ENCODE results near the gene EXOC6.
"Not testable (repeated sequence)": the region's sequence is repeated elsewhere in the genome, so short reads cannot be mapped to it uniquely, and the experiment has no call there.

EXOC6 gene

GRCh38 chr10:92880917-92881316, 32.6 kb downstream of the EXOC6 start:
- DNase-seq = no peak

DNA sequence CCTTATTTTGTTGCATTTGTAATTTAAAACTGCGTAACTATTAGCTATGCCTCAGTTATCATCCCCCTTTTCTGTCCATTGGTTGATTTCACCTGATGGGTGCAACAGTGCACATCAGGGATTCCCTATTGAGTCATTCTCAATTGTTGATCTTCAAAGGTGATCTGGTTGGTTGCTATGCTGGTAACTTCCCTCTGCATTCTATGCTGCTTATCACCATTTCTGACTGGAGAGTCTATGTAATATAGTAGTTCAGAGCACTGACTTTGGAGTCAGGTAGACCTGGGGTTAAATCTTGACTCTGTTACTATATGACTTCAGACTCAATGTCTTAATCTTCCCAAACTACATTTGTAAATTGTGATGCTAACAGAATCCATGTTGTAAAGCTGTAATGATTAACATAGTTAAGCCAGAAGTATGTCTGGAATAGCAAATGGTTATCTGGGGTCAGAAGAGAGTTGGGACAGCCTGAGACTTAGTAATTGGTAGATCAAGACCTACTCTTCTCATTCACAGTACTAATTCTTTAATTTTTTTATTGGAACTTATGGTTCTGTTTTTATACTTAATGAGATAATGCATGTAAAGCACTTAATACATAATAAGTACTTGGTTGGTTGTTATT, 38.1 kb downstream of the EXOC6 start:
- DNase-seq = no peak

DNA sequence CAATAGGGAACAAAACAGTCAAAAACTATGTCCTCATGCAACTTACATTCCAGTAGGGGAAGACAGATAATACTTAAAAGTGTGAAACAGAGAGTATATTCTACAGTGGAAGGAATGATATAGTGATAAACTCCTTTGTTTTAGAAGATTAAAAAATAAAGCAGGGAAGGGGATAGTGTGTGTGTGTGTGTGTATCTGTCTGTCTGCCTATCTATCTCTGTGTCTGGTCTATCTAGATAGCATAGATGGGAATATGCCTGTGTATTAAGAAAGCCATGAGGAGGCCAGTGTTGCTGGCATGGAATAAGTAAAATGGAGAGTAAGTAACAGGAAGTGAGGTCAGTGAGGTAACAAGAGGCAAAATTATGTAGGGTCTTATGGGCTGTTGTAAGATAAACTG, 42.2 kb downstream of the EXOC6 start:
- DNase-seq = no peak

DNA sequence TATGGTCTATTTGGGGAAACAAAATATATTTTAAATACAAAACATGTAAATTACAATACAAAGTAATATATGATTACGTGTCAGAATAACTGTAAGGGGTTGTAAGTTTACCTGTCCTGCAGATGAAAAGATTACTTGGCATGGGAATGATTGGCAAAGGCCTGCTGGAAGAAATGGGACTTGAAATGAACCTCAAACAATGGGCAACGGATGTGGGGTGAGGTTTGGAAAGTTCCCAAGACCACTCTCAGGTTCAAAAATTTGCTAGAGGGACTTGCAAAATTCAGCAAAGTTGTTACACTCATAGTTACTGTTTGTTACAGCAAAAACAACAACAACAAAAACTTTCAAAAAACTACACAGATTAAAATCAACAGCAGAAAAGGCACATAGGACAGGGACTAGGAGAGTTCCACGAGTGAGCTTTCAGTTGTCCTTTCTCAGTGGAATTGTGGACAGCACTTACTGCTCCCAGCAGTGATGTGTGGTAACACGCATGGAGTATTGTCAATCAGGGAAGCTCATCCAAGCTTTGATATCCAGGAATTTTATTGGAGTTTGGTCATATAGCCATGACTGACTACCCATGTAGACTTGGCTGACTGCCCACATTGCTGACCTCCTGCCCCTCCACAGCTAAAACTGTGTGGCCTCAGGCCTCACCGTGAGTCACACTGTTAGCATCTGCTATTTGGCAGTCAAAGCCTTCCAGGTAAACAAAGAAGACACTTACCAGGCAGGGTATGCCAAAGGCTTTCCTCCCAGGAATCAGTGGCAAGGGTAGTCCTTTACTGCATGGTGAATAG, 43.8 kb downstream of the EXOC6 start:
- no peak for DNase-seq

DNA sequence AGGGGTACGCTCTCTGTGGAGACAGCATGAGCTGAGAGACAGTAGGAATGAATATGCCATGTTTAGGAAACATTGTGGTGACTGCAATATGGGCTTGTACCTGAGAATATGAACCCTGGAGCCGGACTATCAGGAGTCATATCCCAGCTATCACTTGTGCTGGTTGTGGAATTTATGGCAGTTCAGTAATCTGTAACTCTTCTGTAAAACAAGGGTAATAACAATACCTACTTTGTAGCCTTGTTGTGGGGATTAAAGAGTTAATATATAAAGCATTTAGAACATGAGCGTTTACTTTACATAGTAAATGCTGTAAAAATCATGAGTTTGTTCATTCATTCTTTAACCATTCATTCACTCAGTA, 44.4 kb downstream of the EXOC6 start:
- DNase-seq = no peak

GRCh38 chr10:92894081-92894655, 45.8 kb downstream of the EXOC6 start:
- DNase-seq = no peak

- no peak for DNase-seq
Measured at GRCh38 chr10:92897916-92898315, 49.6 kb downstream of the EXOC6 start.

- DNase-seq = no peak
Measured at GRCh38 chr10:92901819-92902251, 53.5 kb downstream of the EXOC6 start.

GRCh38 chr10:92903633-92904032, 55.3 kb downstream of the EXOC6 start:
- DNase-seq = no peak

DNA sequence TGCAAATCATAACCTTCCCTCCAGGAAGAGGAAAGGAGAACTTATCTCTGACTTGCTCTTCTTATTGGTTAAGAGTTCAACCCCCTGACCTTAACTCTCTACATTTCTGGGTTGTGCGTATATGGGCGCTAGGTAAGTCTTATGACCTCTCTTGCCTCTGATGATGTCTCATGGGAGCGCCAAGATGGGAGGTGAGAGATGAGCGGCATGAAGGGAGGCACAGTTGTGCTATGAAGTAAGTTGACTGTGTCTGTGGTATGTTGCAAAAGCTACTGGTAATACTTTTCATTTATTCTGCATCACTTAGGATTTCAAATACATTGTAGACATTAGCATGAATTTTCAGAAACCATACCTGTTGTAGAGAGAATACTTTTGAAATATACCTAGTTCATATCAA, 59.0 kb downstream of the EXOC6 start:
- no peak for DNase-seq

DNA sequence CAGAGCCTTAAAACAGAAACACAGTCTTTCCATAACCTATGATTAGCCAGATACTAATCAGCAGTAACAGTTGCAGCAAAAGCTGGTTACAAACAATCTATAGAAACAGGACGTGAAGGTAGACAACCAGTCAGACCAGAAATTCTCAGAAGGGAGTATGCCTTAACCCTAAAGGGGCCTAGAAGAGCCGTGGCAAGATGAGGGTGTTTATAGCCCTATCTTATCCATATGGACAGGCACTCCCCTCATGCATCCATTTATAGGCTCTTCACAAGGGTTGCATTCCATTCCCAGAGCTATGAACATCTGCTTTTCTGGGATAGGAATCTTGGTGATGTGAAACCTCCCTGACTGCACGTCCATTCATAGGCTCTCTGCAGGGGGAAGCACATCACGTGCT, 64.3 kb downstream of the EXOC6 start:
- DNase-seq = not testable (repeated sequence)

DNA sequence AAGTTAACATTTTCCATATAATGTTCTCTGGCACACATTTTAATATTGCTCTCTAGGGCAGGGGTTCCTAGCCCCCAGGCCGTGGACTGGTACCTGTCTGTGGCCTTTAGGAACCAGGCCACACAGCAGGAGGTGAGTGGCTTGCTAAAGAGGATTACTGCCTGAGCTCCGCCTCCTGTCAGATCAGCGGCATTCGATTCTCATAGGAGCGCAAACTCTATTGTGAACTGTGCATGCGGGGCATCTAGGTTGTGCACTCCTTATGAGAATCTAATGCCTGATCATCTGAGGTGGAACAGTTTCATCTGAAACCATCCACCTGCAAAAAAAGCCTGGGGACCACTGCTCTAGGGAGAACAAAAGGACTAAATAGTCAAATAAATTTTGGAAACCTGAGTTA, 65.7 kb downstream of the EXOC6 start:
- DNase-seq = no peak

- peak; percentile 16 for DNase-seq
Measured at GRCh38 chr10:92914478-92915325, 66.4 kb downstream of the EXOC6 start.

DNA sequence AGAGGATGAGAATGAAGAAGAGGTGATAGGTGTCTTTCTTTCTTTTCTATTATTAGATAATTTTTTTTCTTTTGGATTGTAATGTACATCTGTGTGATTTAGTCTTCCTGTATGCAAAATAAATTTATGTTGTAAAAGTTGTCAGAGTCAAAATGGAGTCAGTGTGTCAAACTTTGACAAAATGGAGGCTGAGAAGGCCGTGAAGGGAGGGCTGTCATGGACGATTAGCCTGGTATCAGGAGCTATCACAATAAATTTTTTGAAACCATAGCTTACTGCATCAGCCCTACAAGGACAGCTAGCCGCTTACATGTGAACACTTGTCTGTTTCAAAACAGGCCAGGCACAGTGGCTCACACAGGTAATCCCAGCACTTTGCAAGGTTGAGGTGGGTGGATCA, 67.6 kb downstream of the EXOC6 start:
- no peak for DNase-seq

- DNase-seq = no peak
Measured at GRCh38 chr10:92916433-92916832, 68.1 kb downstream of the EXOC6 start.

- no peak for DNase-seq
Measured at GRCh38 chr10:92918603-92919002, 70.3 kb downstream of the EXOC6 start.

GRCh38 chr10:92920866-92921265, 72.5 kb downstream of the EXOC6 start:
- no peak for DNase-seq

DNA sequence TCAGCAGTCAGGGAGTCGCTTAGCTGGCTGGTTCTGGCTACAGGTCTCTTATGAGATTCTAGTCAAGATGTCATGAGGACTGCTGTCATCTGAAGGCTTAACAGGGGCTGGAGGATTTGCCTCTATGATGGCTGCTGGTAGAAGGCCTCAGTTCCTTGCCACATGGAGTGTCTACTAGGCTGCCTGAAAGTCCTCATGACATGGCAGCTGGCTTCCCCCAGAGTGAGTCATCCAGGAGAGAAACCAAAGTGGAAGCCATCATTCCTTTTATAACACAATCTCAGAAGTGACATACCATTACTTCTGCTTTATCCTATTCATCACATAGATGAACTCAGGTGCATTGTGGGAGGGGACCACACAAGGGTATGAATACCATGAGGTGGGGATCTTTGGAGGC, 75.1 kb downstream of the EXOC6 start:
- DNase-seq = peak; percentile 50

DNA sequence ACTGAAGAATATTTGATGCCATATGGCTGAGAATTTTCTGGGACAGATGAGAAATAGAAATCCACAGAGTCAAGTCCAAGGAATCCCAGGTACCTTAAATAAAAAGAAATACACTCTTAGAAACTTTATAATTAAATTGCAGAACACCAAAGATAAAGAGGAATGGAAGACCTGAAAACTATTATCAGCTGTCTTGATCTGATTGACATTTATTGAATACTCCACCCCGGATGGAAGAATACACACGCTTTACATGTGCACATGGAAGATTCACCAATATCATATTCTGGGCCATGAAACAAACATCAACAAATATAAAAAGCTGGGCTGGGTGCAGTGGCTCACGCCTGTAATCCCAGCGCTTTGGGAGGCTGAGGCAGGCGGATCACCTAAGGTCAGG, 81.6 kb downstream of the EXOC6 start:
- no peak for DNase-seq

DNA sequence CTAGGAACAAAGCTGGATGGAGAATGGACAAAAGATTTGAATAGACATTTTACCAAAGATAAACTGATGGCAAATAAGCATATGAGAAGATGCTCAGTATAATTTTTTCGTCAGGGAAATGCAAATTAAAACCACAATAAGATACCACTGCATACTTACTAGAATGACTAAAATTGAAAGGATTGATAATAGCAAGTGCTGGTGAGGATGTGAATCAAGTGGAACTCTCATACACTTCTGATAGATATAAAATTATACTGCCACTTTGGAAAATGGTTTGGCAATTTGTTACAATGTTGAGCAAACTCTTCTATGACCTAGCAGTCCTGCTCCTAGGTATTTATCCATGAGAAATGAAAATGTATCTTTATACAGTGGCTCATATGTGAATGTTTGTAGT, 83.3 kb downstream of the EXOC6 start:
- no peak for DNase-seq

GRCh38 chr10:92937876-92938275, 89.6 kb downstream of the EXOC6 start:
- DNase-seq = no peak

DNA sequence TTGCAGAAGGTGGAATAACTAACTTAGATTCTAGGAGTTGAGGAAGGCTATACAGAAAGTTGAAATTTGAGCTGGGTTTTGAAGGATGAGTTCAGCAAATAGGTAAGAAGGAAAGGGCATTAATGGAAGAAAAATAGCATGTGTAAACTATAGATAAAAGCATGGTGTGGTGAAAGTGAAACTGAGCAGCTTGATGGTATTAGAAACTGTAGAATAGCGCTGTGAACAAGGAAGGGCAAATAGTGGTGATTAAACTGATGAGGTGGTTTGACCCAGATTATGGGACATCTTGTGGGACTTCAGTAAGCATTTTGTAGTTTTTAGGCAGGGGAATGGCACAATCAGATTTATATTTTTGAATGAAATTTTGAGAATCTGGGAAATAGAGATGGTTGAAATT, 90.5 kb downstream of the EXOC6 start:
- DNase-seq = no peak

GRCh38 chr10:92942226-92942625, 93.9 kb downstream of the EXOC6 start:
- DNase-seq = no peak

- DNase-seq = no peak
Measured at GRCh38 chr10:92946491-92946890, 98.2 kb downstream of the EXOC6 start.
